Activated CD4-positive, alpha-beta T cell treated with anti-CD3 and anti-CD28 coated beads, Interleukin-2, amount 50 U/mL, for 48 hours (primary cell): ENCODE measurements around the gene KLLN.
"Not testable (repeated sequence)": the region's sequence is repeated elsewhere in the genome, so short reads cannot be mapped to it uniquely, and the experiment has no call there.

Experiments
- DNase-seq, 2 experiments: peaks; one replicate each; pipeline ENCODE4 v3.0.0-alpha.2; 2020

The KLLN gene

GRCh38 chr10:87838650-87839049, 24.7 kb downstream of the KLLN start:
- DNase-seq = no peak

GRCh38 chr10:87837445-87837844, 25.9 kb downstream of the KLLN start:
- no peak for DNase-seq

- no peak for DNase-seq
Measured at GRCh38 chr10:87836098-87836497, 27.2 kb downstream of the KLLN start.

- DNase-seq = no peak
Measured at GRCh38 chr10:87829986-87830729, 33.2 kb downstream of the KLLN start.

- DNase-seq = not testable (repeated sequence)
Measured at GRCh38 chr10:87829051-87829450, 34.3 kb downstream of the KLLN start.

- DNase-seq = no peak
Measured at GRCh38 chr10:87827681-87828080, 35.7 kb downstream of the KLLN start.

GRCh38 chr10:87826653-87827052, 36.7 kb downstream of the KLLN start:
- DNase-seq = no peak

DNA sequence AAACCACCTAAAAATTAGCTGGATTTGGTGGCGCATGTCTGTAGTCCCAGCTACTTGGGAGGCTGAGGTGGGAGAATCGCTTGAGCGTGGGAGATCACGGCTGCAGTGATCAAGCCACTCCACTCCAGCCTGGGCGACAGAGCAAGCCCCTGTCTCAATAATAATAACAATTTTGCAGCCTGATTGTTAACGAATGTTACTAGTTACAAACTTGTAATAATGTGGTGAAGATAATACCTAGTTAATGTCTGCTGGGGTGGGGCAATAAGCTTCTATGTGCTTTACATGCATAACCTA, 44.1 kb downstream of the KLLN start:
- no peak for DNase-seq

DNA sequence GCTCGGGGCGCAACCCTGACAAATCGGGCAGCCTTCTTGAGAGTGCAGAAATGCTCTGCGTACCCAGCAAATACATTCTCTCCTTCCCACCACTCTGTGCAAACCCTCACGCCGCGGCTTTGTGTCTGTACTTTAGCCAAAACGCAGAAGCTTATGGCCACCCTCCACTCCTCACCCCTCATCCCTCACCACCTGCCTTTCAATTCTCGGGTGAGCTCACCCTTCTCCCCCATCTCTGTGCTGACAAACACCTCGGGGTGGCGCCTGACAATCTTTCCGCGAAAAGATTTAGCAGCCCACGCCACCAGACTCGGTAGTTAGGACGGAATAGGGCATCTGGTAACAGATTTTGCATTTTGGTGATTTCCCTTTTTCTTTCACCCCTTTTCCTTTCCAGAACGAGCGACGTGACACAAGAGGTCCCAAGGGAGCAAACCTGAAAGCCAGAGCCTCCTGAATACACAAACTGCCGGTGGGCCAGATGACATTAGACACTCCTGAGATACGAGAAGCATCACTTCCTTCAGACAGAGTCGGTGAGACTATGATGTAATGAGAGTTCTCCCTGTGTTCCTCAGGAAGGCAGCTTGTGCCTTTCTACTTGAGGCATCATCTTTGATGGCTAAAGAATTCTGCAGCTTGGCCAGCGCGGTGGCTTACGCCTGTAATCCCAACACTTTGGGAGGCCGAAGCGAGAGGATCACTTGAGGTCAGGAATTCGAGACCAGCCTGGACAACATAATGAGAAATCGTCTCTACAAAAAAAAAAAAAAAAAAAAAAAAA, 44.6 kb downstream of the KLLN start:
- peak; percentile 64 to 74 for DNase-seq

- DNase-seq = peak; percentile 84 to 89
Measured at GRCh38 chr10:87817609-87818504, 45.5 kb downstream of the KLLN start, which contains the start of gene ATAD1. TSS of gene ATAD1 (minus strand) at chr10:87818226. CDS start at chr10:87814599, 3,627 bp downstream.

DNA sequence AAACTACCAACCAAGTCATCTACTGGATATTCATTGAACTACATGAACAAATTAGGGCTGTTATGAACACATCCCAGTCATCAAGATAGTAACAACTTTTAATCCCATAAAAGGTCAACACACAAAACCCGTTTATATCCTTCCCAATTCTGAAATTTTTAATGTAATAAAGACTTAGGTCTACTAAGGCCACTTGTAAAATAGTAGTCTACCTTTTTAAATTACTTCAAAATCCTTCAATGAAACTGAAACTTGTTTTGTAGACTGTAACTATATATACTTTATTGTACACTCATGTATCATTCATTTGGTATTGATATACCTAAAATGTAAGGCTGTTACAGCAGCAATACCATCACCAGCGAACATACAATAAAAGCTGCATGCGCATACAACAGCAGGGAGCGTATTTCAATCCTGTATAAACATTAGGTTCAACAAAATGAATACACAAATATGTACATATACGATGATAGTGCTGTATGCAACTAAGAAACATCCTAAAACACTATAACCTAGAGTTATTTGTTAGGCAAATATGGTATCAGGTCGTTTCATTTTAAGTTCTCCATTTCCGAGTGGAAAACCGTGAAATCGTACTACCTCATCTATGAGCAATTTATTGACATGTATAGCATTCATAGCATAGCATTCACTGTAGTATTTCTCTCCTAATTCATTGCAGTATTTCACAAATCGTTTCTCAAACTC, 46.3 kb downstream of the KLLN start:
- DNase-seq = no peak

DNA sequence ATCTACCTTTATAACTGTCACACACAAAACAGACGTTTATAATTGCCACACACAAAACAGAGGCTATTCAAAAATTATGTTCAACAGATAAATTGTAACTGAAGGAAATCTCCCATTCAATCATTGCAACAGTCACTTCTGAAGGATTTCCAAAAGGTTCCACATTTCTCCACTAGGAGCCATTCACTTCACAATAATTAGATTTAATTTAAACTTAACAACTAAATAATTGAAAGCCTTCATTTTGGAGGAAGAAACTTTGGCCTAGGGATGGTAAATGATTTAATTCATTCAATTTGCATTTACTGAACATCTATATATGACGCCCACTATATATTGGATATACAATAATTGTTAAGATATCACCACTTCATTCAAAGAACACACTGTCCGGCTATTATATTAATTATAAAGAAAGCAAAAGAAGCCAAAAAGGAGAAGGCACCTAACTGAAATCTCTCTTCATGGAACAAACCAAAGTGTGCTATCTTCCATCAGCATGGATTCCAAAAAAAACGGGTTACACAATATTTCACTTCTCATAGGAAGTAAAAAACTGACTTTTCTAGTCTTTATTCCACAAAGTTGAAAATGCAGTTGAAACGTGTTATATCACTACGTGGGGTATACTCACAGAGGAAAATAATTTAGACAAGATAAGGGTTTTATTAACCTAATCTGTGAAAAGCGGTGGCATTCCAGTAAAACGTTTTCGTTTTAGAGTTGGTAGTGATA, 47.0 kb downstream of the KLLN start:
- no peak for DNase-seq
